22Rv1 (cell line): ENCODE data around the gene IL34.

Experiments used
- CTCF ChIP-seq: fragments of 450-650 bp; IDR thresholded peaks from 2 replicates; pipeline ENCODE4 v1.5.1; 2017; ENCODE audit warnings: mild to moderate bottlenecking
- ZFX ChIP-seq: fragments of 450-650 bp; IDR thresholded peaks from 2 replicates; pipeline ENCODE4 v1.6.1; 2017; ENCODE audit warnings: antibody characterized with exemption, borderline replicate concordance

- TF ChIP-seq CTCF (no peak), ZFX (no peak)
Measured at GRCh38 chr16:70684146-70685060, 38.0 kb downstream of the IL34 start.
